SH-SY5Y (cell line): ENCODE results near the gene SRP9.

Experiments
- GATA2 ChIP-seq: IDR thresholded peaks from 2 replicates; pipeline ENCODE4 v1.6.1; 2011; ENCODE audit warnings: mild to moderate bottlenecking, low read depth, low read length
- GATA3 ChIP-seq: IDR thresholded peaks from 2 replicates; pipeline ENCODE4 v1.6.1; 2011; ENCODE audit warnings: low read depth, mild to moderate bottlenecking, low read length, moderate library complexity

The SRP9 gene

DNA sequence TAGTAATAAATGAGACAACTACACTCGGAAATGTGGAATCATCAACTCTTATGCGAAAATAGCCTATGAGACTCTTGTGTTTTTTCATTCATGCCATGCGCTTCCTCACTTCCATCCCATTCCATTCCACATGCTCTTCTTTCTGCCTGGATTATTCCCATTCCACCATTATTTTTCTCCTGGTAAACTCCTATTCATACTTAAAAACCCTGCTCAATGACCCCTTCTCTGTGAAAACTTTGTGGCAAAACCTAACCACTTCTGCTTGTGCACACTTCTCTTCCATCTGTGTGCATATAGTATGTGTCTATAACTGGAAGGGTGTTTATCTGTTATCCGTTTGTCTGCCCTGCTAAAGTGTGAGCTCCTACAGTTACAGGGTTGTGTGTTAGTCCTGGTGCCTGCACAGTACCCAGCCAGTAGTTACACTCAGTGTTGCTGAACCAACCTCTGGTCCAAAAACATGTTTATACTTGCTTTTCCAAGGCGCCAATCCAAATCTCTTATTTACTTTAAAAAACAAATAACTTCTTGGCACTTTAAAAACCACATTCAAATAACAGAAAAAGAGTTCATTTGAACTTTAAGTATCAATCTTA is 43.0 kb downstream of the SRP9 start:
- no peak for TF ChIP-seq GATA3
- TF ChIP-seq GATA2: no peak

DNA sequence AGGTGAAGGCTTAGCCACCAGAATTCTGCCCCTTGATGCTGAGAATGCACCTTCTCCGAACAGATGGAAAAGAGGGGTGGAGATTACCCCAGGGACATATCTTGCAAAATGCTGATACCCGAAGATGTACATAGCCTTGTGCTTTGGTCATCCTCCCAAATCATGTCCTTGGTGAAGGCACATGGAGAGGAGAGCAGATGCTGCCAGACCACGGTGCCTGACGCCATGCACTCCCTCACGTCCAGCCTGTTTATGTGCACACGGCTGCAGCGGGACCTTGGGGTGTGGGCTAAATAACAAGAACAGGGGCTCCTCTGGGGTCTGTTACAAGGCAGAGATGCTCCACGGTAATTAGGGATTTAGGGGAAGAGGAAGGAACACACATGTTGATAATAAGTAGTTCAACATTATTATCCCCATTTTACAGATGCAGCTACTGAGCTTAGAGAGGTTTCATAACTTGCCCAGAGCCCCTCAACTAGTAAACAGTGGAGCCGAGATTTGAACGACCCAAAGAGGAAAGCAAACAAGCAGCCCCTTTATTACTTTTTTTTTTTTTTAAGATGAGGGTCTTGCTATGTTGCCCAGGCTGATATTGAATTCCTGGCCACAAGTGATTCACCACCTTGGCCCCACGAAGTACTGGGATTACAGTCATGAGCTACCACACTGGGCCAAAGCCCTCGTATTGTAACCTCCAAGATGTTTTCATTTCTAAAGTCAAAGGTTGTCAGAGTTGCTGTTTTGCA is 45.2 kb downstream of the SRP9 start:
- TF ChIP-seq GATA2 (no peak), GATA3 (no peak)

DNA sequence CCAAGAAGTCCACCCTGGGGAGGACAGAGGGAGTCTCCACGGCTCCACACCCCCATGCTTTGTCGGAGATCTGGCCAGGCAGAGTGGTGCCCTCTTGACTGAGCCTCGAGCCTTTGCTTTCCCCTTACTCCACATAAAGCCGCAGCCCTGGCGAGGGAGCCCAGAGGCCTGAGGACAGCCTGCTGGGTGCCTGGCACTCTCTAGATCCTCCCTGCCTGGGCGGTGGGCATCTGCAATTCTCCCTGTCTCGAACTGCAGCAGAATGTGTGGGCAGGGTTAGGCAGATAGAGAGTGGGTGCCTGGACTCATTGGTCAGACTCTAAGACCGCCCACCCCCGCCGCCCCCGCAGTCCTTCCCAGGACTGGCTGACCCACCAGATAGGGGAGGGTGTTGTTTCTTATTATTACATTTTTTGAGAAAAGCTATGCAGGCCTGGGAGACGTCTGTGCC is 46.2 kb downstream of the SRP9 start:
- TF ChIP-seq GATA3: no peak
- TF ChIP-seq GATA2: no peak

DNA sequence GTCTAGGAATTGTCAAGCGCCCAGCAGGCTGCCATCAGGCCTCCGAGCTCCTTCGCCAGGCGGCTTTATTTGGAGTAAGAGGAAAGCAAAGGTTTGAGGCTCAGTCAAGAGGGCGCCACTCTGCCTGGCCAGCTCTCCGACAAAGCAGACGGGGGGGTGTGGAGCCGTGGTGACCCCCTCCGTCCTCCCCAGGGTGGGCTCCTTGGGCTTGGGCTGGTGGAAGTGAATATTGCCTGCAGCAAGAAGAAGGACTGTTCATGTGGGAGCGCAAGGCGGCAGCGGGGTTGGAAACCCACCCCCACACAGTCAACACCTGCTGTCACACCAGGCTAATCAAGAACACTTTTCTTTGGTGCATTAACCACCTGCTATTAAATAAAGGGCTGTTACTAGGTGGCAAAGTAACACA is 46.9 kb downstream of the SRP9 start:
- no peak for TF ChIP-seq GATA3
- no peak for TF ChIP-seq GATA2

DNA sequence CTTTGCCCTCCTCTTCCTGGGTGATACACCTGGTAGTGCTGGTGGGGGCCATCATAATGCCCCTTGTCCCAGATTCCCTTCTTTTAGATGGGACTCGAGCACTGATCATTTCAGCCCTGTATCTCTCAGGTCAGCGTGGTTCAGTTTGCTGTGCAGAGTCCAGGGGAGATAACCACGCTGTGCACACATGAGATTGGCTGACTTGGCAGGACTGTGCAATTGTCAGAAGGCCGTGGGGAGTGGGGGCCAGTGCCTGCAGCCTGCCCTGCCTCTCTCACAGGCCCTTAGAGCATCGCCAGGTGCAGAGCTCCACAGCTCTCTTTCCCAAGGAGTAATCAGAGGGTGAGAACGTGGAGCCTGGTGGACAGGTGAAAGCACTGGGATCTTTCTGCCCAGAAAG is 47.5 kb downstream of the SRP9 start:
- no peak for TF ChIP-seq GATA2
- no peak for TF ChIP-seq GATA3

DNA sequence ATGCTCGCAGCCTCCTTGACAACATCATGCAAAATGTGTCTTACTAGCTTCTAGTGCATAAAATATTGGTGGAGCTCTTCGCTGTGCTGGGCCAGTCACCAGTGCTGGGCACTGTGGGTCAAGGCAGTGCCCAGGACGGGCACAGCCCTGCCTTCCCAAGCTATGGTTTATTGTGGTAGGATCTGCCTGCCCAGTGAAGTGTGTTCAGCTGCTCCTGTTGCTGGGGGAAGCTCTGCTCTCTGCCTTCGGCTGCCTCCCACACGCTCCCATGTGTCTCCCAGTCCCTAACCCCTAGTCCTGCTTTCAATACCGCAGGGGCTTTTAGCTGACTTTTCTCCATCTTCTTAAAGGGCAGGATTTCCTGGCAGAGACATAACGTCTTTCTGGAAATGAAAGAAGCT is 48.0 kb downstream of the SRP9 start:
- no peak for TF ChIP-seq GATA2
- TF ChIP-seq GATA3: no peak

DNA sequence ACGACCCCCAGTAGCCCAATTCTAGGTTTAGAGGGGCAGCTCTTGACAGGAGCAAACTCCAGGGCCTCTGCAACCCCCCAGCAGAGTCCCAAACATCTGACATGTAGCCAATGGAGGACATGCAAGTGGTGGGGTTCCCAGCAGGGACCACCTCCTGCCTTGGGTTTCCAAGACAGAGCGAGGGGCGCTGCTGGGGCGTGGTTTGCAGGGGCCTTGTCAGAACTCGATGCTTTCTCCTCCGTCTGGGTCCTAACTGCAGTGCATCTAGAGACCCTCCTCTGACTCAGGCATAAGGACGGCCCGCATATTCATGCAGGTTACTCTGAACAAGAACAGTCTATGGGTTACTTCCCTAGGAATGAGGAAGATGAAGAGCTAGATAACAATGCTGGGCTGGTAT is 49.5 kb downstream of the SRP9 start:
- no peak for TF ChIP-seq GATA3
- TF ChIP-seq GATA2: no peak

DNA sequence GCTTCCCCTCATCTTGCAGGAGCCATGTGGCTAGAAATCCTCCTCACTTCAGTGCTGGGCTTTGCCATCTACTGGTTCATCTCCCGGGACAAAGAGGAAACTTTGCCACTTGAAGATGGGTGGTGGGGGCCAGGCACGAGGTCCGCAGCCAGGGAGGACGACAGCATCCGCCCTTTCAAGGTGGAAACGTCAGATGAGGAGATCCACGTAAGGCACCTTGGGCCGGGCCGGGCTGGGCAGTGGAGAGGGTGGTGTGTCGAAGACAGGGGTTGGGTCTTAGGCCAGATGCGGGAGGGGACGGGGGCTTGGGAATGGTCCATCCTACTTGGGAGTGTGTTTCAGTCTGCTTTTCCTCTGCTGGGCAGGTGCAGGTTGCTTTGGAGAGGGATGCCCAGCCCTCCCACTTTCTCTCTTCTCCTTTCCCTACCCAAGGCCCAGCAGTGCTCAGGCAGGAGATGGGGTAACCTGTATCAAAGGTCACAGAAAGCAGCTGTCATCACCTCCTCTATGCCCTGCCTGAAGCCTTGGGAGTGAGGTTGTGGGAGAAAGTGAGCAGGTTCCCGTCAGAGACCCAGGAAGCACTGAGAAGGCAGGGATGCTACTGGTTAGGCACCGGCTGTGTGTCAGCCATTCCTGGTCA is 51.2 kb downstream of the SRP9 start:
- no peak for TF ChIP-seq GATA2
- no peak for TF ChIP-seq GATA3

DNA sequence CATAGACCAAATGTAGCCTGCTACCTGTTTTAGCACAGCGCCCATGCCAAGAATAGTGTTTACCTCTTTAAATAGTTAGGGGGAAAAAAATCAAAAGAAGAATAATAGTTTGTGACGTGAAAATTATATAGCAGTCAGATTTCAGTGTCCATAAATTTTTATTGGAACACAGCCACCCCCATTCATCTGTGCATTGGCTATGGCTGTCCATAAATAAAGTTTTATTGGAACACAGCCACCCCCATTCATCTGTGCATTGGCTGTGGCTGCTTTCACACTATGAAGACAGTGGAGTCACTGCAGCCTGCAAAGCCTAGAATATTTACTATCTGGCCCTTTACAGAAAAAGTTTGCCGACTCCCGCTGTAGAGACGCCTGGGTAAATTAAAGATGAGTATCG is 53.2 kb downstream of the SRP9 start:
- TF ChIP-seq GATA2: no peak
- TF ChIP-seq GATA3: no peak

DNA sequence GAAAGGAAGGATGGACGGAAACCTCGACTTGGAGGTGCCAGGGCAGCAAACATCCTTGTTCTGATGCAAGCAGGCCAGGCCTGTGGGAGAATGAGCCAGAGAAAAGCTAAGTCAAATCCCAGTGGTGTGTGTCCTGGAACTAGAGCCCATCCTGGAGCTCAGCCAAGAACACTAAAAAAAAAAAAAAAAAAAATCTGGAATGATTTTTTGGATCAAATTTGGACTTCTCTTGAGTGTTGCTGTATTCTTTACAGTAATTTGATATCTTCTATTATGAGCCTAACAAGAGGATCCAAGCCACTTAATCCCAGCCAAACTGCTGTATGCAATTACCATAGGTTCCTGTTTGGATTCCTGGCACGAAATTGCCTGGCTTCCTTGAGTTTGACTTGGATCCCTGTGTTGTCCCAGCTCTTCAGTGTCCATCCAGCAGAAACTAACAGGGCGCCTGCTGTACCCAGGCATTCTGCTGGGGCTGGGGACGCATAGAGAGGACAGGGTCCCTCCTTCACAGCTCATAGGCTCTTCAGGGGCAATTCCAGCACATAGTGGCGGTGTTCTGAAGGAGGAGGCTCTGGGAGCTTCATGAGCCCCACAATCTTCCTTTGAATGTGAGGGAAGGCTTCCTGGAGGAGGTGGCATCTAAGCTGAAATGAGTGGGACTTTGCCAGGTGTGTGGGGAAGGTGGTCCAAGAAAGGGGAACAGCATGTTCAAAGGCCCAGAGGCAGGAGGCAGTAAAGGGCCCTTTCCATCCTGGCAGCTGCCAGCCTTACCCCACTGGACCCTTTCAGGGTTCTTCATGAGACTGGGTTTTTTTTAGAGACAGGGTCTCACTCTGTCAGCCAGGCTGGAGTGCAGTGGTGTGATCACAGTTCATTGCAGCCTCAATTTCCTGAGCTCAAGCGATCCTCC is 57.0 kb downstream of the SRP9 start:
- TF ChIP-seq GATA3 (no peak), GATA2 (no peak)

DNA sequence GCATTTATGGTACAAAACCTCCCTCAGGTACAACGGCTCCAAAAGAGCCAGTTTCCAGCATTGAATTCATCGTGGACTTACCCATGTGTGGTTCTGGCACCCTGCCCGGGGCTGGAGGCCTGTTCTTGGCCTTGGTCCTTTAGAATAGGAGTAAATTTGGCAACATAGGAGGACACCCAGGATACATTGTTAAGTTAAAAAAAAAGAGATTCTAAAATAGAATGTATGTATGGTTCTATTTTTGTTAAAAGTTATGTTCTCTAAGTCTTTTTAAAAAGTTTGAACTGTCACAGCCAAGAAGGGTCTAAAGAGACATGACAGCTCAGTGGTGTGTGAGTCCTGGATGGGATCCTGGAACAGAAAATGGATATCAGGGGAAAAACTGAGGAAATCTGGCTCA is 58.2 kb downstream of the SRP9 start:
- no peak for TF ChIP-seq GATA2
- TF ChIP-seq GATA3: no peak

DNA sequence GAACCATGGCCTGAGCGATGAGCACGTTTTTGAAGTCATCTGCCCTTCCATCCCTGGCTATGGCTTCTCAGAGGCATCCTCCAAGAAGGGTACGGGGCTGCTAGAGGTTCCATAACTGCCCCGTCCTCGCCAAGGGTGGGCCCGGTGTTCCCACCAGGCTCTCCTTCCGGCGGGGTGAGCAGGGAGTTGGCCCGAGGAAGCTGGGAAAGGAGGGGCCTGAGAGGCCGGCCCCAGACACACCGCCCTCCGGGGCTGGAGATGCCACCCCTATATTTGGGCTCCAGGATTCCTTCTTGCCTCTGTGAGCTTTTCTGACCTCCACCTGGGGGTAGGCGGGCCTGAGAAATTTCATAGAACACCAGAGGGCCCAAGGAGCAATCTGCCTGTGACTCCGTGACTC is 61.2 kb downstream of the SRP9 start:
- TF ChIP-seq GATA3: no peak
